Measurements from ENCODE around the gene IDH3B.
"Not testable (repeated sequence)": the region's sequence is repeated elsewhere in the genome, so short reads cannot be mapped to it uniquely, and the experiment has no call there.

Gene IDH3B

DNA sequence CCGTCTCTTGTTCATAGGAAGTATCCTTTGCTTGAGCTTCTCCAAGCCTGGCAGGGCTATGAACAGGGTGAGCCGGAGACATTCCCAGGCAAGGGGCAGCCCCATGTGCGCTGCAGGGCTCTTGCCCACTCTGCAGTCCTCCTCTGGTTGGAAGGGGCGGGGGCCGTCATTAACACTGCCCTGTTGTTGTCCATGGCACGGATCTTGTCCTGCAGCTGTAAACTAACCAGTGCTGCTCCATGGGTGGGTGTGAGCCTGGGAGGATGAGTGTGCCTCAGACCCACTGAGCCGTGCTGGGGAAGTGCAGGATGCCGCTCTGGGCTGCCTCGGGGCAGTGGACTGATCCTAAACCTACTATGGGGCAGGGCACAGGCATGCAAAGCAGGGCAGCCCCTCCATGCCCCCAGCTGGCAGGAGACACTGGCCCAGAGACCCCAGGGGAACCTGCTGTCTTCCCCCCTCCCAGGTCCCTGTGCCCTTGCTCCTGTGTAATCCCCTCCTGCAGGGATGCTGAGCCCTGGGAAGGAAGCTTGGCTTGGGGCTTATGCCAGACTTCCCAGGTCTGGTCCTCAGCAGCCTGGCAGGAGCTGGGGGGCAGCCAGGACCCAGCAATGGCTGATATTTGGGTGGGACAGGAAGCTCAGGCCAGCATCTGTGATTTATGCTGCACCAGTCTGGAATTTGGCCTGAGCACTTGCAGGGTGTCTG, 37.1 kb upstream of the IDH3B start:
- no peak overlapping the region for H3K4me3 ChIP-seq (ENCODE audit: low read depth, low read length)
- TF ChIP-seq, protein P1, sequence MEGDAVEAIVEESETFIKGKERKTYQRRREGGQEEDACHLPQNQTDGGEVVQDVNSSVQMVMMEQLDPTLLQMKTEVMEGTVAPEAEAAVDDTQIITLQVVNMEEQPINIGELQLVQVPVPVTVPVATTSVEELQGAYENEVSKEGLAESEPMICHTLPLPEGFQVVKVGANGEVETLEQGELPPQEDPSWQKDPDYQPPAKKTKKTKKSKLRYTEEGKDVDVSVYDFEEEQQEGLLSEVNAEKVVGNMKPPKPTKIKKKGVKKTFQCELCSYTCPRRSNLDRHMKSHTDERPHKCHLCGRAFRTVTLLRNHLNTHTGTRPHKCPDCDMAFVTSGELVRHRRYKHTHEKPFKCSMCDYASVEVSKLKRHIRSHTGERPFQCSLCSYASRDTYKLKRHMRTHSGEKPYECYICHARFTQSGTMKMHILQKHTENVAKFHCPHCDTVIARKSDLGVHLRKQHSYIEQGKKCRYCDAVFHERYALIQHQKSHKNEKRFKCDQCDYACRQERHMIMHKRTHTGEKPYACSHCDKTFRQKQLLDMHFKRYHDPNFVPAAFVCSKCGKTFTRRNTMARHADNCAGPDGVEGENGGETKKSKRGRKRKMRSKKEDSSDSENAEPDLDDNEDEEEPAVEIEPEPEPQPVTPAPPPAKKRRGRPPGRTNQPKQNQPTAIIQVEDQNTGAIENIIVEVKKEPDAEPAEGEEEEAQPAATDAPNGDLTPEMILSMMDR (IDR thresholded peaks at IDR 0.05; ENCODE audit: low read depth, low read length), result no peak
- TF ChIP-seq MYC (IDR thresholded peaks at IDR 0.05; ENCODE audit: low read depth, low read length) (no peak), POLR2A (IDR thresholded peaks at IDR 0.05; ENCODE audit: extremely low read depth, insufficient read length) (no peak)
- TF ChIP-seq, protein P2, sequence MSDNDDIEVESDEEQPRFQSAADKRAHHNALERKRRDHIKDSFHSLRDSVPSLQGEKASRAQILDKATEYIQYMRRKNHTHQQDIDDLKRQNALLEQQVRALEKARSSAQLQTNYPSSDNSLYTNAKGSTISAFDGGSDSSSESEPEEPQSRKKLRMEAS (IDR thresholded peaks at IDR 0.05; ENCODE audit: low read depth, low read length), result no peak
- no peak for DNase-seq (ENCODE audit: low read depth)

DNA sequence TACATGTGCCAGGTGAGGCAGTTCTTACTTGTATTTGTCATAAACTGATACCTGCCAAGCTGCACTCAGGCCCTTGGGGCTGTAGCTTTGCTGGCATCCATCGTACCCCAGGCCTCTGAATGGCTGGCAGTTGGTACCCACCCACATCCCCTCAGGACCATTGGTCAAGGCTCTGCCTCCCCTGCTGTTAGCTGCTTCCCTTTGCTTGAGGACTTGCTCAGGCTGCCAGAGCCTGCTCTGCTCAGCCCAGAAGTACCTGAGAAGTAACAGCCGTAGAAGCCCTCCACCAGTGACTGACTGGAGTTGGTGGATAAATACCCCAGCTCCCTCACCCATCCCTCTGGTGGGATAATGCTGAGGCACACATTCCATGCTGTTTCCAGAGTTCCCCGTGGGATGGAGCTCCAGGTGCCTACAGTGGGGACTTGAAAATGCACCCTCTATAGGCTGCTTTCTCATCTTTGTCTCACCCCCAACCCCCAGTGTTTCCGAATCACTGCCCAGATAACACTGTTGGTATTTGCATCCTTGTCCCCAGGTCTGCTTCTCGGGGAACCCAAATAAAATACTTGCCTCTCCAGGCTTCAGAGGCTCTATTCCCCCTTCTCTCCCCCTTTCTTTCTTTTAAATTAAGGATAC, 35.9 kb upstream of the IDH3B start:
- H3K4me3 ChIP-seq (ENCODE audit: low read depth, low read length), result no peak overlapping the region
- DNase-seq (ENCODE audit: low read depth), result no peak
- TF ChIP-seq MYC (IDR thresholded peaks at IDR 0.05; ENCODE audit: low read depth, low read length), result no peak
- TF ChIP-seq, protein P2 (IDR thresholded peaks at IDR 0.05; ENCODE audit: low read depth, low read length), result no peak
- TF ChIP-seq POLR2A (IDR thresholded peaks at IDR 0.05; ENCODE audit: extremely low read depth, insufficient read length), result no peak
- TF ChIP-seq, protein P1 (IDR thresholded peaks at IDR 0.05; ENCODE audit: low read depth, low read length), result no peak

DNA sequence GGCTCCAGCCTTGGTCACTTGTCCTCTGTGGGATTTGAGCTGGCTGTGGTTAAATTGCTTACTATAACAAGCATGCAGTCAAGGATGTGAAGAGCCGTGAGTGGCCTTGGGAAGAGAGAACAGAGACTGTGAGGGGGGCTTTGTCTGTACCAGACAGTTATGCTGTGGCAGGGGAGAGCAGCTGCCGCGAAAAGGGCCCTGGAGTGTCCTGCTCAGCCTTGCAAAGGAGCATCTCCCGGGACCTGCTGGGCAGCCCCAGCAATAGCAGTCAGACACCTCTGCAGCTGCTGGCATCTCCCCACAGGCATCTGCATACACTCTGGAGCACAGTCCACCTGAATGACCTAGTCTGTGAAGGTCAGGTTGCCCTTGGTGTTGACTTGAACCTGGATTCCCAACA, 34.9 kb upstream of the IDH3B start:
- TF ChIP-seq, protein P2 (IDR thresholded peaks at IDR 0.05; ENCODE audit: low read depth, low read length), result no peak
- TF ChIP-seq, protein P1 (IDR thresholded peaks at IDR 0.05; ENCODE audit: low read depth, low read length), result no peak
- TF ChIP-seq POLR2A (IDR thresholded peaks at IDR 0.05; ENCODE audit: extremely low read depth, insufficient read length) (no peak), MYC (IDR thresholded peaks at IDR 0.05; ENCODE audit: low read depth, low read length) (no peak)
- no peak overlapping the region for H3K4me3 ChIP-seq (ENCODE audit: low read depth, low read length)
- no peak for DNase-seq (ENCODE audit: low read depth)

DNA sequence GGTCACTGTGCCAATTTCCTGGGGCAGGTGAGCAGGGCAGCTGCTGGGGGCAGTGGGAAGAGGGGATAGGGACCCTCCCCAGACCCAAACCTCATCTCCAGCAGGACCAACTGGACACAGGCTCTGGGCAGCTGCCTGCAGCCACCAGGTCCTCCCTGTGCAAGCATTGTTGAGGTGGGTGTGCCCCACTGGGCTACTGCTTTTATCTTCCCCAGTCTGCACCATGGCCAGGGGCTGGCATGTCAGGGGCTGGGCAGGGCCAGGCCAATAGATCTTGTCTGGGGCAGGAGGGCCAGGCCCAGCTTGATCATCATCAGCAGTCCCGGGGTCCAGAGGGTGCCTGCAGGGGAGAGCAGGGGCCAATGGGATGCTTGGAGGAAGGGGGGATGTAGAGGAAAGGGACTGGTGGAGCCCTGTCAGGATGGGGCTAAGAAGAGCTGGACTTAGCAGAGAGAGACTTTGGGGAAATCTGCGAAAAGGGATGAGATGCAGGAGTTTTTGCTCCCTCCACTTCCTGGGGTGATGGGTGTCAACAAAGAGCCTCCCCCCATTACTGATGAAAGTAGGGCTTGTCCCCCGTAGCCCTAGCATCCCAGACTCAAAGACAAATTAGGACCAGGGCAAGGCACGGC, 34.3 kb upstream of the IDH3B start:
- no peak for DNase-seq (ENCODE audit: low read depth)
- no peak overlapping the region for H3K4me3 ChIP-seq (ENCODE audit: low read depth, low read length)
- TF ChIP-seq, protein P1 (IDR thresholded peaks at IDR 0.05; ENCODE audit: low read depth, low read length), result no peak
- no peak for TF ChIP-seq POLR2A (IDR thresholded peaks at IDR 0.05; ENCODE audit: extremely low read depth, insufficient read length)
- TF ChIP-seq, protein P2 (IDR thresholded peaks at IDR 0.05; ENCODE audit: low read depth, low read length), result no peak
- TF ChIP-seq MYC (IDR thresholded peaks at IDR 0.05; ENCODE audit: low read depth, low read length), result no peak

DNA sequence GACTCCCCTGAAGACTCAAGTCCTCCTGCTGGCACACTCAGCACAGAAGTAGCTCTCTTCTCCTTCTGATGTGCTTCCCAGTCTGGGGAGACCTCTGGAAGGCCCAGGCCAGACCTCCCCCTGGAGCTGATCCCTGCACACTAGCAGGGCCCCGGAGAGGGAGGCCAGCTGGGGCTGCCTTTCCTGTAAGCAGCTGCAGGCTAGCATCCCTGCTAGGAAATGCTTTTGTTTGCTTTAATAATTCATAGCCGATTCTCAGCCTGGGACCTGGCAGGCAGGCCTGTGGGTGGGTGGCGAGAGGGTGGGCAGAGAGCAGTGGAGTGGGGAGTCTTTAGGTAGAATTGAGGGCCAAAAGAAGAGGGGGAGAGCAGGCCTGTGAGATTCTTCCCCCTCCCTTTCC, 33.8 kb upstream of the IDH3B start:
- TF ChIP-seq POLR2A (IDR thresholded peaks at IDR 0.05; ENCODE audit: extremely low read depth, insufficient read length), result no peak
- TF ChIP-seq, protein P2 (IDR thresholded peaks at IDR 0.05; ENCODE audit: low read depth, low read length), result no peak
- TF ChIP-seq MYC (IDR thresholded peaks at IDR 0.05; ENCODE audit: low read depth, low read length), result no peak
- DNase-seq (ENCODE audit: low read depth), result no peak
- H3K4me3 ChIP-seq (ENCODE audit: low read depth, low read length), result no peak overlapping the region

DNA sequence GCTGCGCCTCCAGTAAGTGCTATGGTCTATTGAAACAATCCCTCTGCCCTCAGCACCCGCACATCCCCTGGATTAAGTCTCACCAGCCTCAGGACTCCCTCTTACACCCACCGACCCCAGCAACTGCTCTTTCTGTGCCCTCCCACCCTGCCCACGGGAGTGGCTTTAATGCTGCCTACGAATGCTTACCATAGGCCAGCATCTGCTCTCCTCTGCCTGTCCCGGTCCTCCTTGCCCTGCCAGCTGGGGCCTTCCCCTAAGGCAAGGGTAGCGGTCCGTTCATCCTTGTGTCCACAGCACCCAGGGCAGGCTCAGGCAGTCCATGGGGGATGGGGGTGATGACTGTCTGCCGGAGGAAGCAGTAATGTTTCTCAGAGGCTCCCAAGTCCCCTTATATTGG, 32.6 kb upstream of the IDH3B start:
- DNase-seq (ENCODE audit: low read depth), result no peak
- TF ChIP-seq POLR2A (IDR thresholded peaks at IDR 0.05; ENCODE audit: extremely low read depth, insufficient read length), result no peak
- no peak for TF ChIP-seq MYC (IDR thresholded peaks at IDR 0.05; ENCODE audit: low read depth, low read length)
- TF ChIP-seq, protein P2 (IDR thresholded peaks at IDR 0.05; ENCODE audit: low read depth, low read length), result no peak
- TF ChIP-seq, protein P1 (IDR thresholded peaks at IDR 0.05; ENCODE audit: low read depth, low read length), result no peak
- no peak overlapping the region for H3K4me3 ChIP-seq (ENCODE audit: low read depth, low read length)

DNA sequence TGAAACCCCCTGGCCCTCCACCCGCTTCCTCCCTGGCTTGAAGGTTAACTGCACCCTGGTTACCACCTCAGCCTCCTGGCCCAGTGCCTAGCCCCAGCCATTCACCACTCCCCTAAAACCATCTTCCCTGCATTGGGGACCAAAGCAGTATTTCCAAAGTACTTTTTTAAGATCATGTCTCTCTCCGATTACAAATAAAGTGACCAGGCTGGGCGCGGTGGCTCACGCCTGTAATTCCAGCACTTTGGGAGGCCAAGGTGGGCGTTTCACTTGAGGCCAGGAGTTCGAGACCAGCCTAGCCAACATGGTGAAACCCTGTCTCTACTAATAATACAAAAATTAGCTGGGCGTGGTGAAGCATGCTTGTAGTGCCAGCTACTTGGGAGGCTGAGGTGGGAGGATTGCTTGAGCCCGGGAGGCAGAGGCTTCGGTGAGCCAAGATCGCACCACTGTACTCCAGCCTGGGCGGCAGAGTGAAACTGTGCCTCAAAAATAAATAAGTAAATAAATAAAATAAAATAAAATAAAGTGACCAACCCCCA, 32.0 kb upstream of the IDH3B start:
- not testable (repeated sequence) for H3K4me3 ChIP-seq (ENCODE audit: low read depth, low read length); DNase-seq (ENCODE audit: low read depth)
